ENCODE measurements around the gene SH3TC1. TPM values are rescaled to one million over a fixed set of nuclear protein-coding genes. Genes with fewer than 3 reads are reported as not detected.

Gene SH3TC1
- total RNA-seq, 1 donor from 2014 or later, result 0.70 TPM

DNA sequence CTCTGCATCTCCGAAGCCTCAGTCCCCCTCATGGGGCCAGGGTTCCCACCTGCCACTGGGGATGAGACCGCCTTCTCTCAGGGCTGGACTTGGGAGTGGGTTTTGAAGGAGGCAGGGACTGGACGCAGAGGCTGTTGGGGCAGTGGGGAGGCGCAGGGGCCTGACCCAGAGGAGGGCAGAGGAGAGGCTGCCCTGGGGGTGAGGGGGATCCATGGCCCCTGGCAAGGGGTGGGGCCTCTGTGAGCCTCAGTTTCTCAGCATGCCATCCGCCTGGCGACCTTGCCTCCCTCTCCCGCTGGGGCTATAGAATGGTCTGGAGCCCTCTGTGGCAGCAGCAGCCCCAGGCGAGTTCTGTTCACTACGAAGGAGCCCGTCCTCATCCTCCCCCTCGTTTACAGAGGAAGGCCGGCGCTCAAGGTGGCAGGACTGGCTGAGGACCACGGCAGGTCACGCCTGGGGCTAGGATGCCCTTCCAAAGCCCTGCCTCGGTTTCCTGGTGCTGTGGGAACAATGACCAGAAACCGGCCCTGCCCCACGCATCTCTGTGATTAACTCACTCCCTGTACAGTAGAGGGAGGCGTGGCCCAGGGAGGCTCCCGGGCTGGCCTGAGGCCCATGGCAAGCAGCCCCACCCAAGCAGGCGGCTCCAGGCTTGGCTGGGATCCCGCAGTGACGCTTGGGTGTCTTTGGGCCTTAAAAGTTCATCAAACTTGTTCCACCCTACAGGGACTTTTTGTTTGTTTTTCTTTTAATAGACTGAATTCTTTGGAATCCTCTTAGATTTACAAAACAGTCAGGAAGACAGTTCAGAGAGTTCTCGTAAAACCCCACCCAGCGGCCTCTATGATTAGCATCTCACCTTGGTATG is 16.0 kb upstream of the SH3TC1 start:
- TF ChIP-seq, protein P1, sequence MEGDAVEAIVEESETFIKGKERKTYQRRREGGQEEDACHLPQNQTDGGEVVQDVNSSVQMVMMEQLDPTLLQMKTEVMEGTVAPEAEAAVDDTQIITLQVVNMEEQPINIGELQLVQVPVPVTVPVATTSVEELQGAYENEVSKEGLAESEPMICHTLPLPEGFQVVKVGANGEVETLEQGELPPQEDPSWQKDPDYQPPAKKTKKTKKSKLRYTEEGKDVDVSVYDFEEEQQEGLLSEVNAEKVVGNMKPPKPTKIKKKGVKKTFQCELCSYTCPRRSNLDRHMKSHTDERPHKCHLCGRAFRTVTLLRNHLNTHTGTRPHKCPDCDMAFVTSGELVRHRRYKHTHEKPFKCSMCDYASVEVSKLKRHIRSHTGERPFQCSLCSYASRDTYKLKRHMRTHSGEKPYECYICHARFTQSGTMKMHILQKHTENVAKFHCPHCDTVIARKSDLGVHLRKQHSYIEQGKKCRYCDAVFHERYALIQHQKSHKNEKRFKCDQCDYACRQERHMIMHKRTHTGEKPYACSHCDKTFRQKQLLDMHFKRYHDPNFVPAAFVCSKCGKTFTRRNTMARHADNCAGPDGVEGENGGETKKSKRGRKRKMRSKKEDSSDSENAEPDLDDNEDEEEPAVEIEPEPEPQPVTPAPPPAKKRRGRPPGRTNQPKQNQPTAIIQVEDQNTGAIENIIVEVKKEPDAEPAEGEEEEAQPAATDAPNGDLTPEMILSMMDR (IDR thresholded peaks at IDR 0.05), result no peak
- DNase-seq (ENCODE audit: extremely low spot score, unreplicated experiment), result no peak
- Mint-ChIP-seq H3K4me1 (ENCODE audit: unreplicated experiment) (peaks cover 38% of the 10 kb centered on the region), H3K27me3 (ENCODE audit: unreplicated experiment) (peaks cover 7% of the 10 kb centered on the region), H3K36me3 (ENCODE audit: unreplicated experiment) (no peaks in the 10 kb centered on the region), H3K9me3 (ENCODE audit: unreplicated experiment) (no peaks in the 10 kb centered on the region), H3K4me3 (ENCODE audit: unreplicated experiment) (no peak overlapping the region), H3K27ac (ENCODE audit: unreplicated experiment) (no peak overlapping the region)

DNA sequence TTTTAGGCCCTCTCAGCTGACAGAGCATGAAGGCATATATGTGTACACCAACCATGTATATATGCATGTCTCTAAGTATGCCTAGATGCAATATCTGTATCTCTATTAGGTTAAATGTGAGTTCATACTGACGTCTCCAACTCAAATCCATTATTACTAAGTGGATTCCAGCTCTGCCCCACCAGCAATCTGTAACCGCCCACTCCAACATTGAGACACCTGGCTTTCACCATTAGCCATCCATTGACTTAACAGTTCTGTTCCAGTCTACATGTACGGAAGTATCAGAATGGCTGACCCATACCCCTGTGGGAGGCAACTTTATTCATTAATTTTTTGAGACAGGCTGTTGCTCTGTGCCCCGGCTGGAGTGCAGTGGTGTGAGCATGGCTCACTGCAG is 15.0 kb upstream of the SH3TC1 start:
- no peaks in the 10 kb centered on the region for H3K9me3 Mint-ChIP-seq (ENCODE audit: unreplicated experiment)
- TF ChIP-seq, protein P1 (IDR thresholded peaks at IDR 0.05), result no peak
- H3K36me3 Mint-ChIP-seq (ENCODE audit: unreplicated experiment), result no peaks in the 10 kb centered on the region
- H3K4me3 Mint-ChIP-seq (ENCODE audit: unreplicated experiment), result no peak overlapping the region
- no peak for DNase-seq (ENCODE audit: extremely low spot score, unreplicated experiment)
- peaks cover 37% of the 10 kb centered on the region for H3K4me1 Mint-ChIP-seq (ENCODE audit: unreplicated experiment)
- peaks cover 7% of the 10 kb centered on the region for H3K27me3 Mint-ChIP-seq (ENCODE audit: unreplicated experiment)
- no peak overlapping the region for H3K27ac Mint-ChIP-seq (ENCODE audit: unreplicated experiment)

DNA sequence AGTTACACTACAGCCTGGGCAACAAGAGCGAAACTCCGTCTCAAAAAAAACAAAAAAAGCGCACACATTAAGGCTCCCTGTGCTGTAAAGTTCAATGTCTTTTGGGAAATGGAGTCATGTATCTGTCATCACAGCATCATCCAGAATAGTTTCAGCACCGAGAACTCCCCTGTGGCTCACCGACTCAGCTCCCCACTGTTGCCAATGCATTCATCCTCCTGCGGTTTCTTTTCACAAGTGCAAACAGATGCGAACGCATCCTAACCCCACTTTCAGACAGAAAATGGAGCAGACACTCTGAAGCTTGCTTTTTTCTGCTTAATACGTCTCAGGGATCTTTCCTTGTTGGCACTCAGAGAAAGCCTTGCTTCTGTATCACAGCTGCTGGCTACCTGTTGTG is 13.8 kb upstream of the SH3TC1 start:
- H3K9me3 Mint-ChIP-seq (ENCODE audit: unreplicated experiment), result no peaks in the 10 kb centered on the region
- no peak overlapping the region for H3K4me3 Mint-ChIP-seq (ENCODE audit: unreplicated experiment)
- TF ChIP-seq, protein P1 (IDR thresholded peaks at IDR 0.05), result no peak
- H3K4me1 Mint-ChIP-seq (ENCODE audit: unreplicated experiment), result peaks cover 42% of the 10 kb centered on the region
- peak overlapping the region; percentile 7 for H3K27ac Mint-ChIP-seq (ENCODE audit: unreplicated experiment)
- no peak for DNase-seq (ENCODE audit: extremely low spot score, unreplicated experiment)
- peaks cover 7% of the 10 kb centered on the region for H3K27me3 Mint-ChIP-seq (ENCODE audit: unreplicated experiment)
- no peaks in the 10 kb centered on the region for H3K36me3 Mint-ChIP-seq (ENCODE audit: unreplicated experiment)

DNA sequence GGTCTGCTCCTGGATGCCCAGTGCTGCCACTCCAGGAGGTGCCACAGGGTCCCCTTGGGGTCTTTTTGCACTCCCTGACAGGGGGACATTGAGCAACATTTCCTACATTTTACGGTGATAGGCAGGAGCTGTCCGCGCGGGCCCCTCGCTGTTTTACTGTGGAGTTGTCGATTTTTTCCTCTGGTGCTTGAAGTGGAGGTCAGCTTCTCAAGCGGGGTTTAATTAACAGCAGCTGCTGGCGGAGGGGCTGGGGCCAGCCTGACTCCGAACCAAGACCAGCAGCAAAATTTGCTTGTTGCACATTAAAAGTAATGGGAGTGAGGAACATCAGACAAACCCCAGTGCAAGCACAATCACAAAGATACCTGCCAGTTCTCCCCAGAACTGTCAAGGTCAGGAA is 13.2 kb upstream of the SH3TC1 start:
- H3K4me1 Mint-ChIP-seq (ENCODE audit: unreplicated experiment), result peaks cover 47% of the 10 kb centered on the region
- H3K4me3 Mint-ChIP-seq (ENCODE audit: unreplicated experiment), result no peak overlapping the region
- TF ChIP-seq, protein P1 (IDR thresholded peaks at IDR 0.05), result no peak
- H3K27me3 Mint-ChIP-seq (ENCODE audit: unreplicated experiment), result peaks cover 7% of the 10 kb centered on the region
- DNase-seq (ENCODE audit: extremely low spot score, unreplicated experiment), result no peak
- H3K27ac Mint-ChIP-seq (ENCODE audit: unreplicated experiment), result no peak overlapping the region
- H3K36me3 Mint-ChIP-seq (ENCODE audit: unreplicated experiment), result no peaks in the 10 kb centered on the region
- H3K9me3 Mint-ChIP-seq (ENCODE audit: unreplicated experiment), result no peaks in the 10 kb centered on the region

DNA sequence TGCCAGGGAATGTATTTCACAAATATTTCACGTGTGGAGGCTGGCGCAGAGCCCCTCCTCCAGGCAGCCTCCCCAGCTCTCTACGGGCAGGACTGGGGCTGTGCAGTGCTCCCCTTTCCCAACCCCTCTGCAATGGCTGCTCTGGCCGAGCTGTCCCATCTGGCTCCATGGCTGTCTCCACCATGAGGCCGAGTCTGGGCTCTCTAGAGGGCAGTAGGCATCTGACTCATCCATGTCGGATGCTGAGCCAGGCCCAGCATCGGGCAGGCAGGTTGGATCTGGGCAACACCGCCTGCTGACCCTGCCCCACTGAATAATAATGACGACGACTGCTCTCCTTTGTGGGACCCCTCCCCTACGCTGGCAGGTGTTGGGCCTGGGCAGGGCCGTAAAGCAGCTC is 11.0 kb upstream of the SH3TC1 start:
- DNase-seq (ENCODE audit: extremely low spot score, unreplicated experiment), result no peak
- TF ChIP-seq, protein P1 (IDR thresholded peaks at IDR 0.05), result no peak
- Mint-ChIP-seq H3K27ac (ENCODE audit: unreplicated experiment) (no peak overlapping the region), H3K27me3 (ENCODE audit: unreplicated experiment) (peaks cover 7% of the 10 kb centered on the region), H3K4me3 (ENCODE audit: unreplicated experiment) (no peak overlapping the region), H3K9me3 (ENCODE audit: unreplicated experiment) (no peaks in the 10 kb centered on the region), H3K36me3 (ENCODE audit: unreplicated experiment) (no peaks in the 10 kb centered on the region), H3K4me1 (ENCODE audit: unreplicated experiment) (peaks cover 59% of the 10 kb centered on the region)
